Lung (tissue), 12 donors: ENCODE data around the gene AGFG2. TPM values are rescaled to one million over a fixed set of nuclear protein-coding genes. Genes with fewer than 3 reads are reported as not detected.

Source experiments
- ATAC-seq: fragments of 200-7000 bp; cut with Tn5 transposase; one replicate; pipeline ENCODE4 v1.9.1; 2020; ENCODE audit warnings: moderate number of reproducible peaks; ENCODE audit not compliant: insufficient read depth, low FRiP score
- DNase-seq, 3 donors: peaks; one replicate each; pipeline ENCODE4 v3.0.0-alpha.2; 2013 to 2017
- H3K27ac ChIP-seq, 2 donors: one replicate each; pipeline ENCODE4 v1.5.1; 2013; ENCODE audit warnings: mild to moderate bottlenecking in 2 of 2, moderate library complexity in 2 of 2, control low read depth in 1 of 2, inconsistent platforms in 1 of 2, low read depth in 1 of 2, low read length in 1 of 2
- H3K27me3 ChIP-seq, 3 donors: one replicate each; pipeline ENCODE4 v1.5.1; 2013; ENCODE audit warnings: low read length in 2 of 3; ENCODE audit not compliant: control insufficient read depth in 3 of 3, insufficient read depth in 3 of 3
- H3K36me3 ChIP-seq, 4 donors: one replicate each; pipeline ENCODE4 v1.5.1; 2013; ENCODE audit warnings: low read length in 4 of 4, mild to moderate bottlenecking in 1 of 4, moderate library complexity in 1 of 4; ENCODE audit not compliant: control insufficient read depth in 4 of 4, insufficient read depth in 4 of 4
- H3K4me1 ChIP-seq, 5 donors: one replicate each; pipeline ENCODE4 v1.5.1; 2013; ENCODE audit warnings: low read length in 5 of 5, mild to moderate bottlenecking in 2 of 5, moderate library complexity in 1 of 5; ENCODE audit not compliant: control insufficient read depth in 5 of 5, insufficient read depth in 5 of 5
- H3K4me3 ChIP-seq: one replicate; pipeline ENCODE4 v1.5.1; 2013; ENCODE audit warnings: mild to moderate bottlenecking, control low read depth, moderate library complexity
- H3K9ac ChIP-seq, 2 donors: one replicate each; pipeline ENCODE4 v1.5.1; 2013; ENCODE audit warnings: low read length in 2 of 2, control low read depth in 1 of 2; ENCODE audit not compliant: insufficient read depth in 1 of 2
- H3K9me3 ChIP-seq, 4 donors: one replicate each; pipeline ENCODE4 v1.5.1; 2013; ENCODE audit warnings: low read length in 3 of 4, mild to moderate bottlenecking in 1 of 4, moderate library complexity in 1 of 4; ENCODE audit not compliant: control insufficient read depth in 4 of 4, insufficient read depth in 3 of 4
- WGBS, 2 donors: extraction: QIAGEN DNeasy Blood & Tissue Kit; methylation state at CpG; one replicate each; pipeline ENCODE4 v1.1.7; 2013; 5-methylcytosine and 5-hydroxymethylcytosine counted together
- polyA plus RNA-seq, 2 donors: library from polyadenylated mRNA; stranded (reverse); fragments of 200-250 nt; gene quantifications; one replicate each; pipeline ENCODE4 v1.2.1, GENCODE V29; 2013
- total RNA-seq, 2 donors: library from RNA; depleted of rRNA in 1 of 2; stranded (reverse); fragments of >200 nt in 1 of 2; gene quantifications; one replicate each; pipeline ENCODE4 v1.2.1, GENCODE V29; 2014 to 2021
- TF ChIP-seq, protein P1 (sequence below): IDR thresholded peaks from 2 replicates; pipeline ENCODE4 v1.5.1; 2012; ENCODE audit warnings: mild to moderate bottlenecking; ENCODE audit errors: control extremely low read depth, extremely low read depth
- donor health status: control.
- donor health status: control.
- donor health status: Bipolar disorder and iron deficiency.
- donor health status: healthy.
- donor health status: DM: yes; HTN: yes; CAD: no.

The AGFG2 gene
- total and polyA plus RNA-seq, 4 donors = 15.9 to 36.0 (median 19.7) TPM

DNA sequence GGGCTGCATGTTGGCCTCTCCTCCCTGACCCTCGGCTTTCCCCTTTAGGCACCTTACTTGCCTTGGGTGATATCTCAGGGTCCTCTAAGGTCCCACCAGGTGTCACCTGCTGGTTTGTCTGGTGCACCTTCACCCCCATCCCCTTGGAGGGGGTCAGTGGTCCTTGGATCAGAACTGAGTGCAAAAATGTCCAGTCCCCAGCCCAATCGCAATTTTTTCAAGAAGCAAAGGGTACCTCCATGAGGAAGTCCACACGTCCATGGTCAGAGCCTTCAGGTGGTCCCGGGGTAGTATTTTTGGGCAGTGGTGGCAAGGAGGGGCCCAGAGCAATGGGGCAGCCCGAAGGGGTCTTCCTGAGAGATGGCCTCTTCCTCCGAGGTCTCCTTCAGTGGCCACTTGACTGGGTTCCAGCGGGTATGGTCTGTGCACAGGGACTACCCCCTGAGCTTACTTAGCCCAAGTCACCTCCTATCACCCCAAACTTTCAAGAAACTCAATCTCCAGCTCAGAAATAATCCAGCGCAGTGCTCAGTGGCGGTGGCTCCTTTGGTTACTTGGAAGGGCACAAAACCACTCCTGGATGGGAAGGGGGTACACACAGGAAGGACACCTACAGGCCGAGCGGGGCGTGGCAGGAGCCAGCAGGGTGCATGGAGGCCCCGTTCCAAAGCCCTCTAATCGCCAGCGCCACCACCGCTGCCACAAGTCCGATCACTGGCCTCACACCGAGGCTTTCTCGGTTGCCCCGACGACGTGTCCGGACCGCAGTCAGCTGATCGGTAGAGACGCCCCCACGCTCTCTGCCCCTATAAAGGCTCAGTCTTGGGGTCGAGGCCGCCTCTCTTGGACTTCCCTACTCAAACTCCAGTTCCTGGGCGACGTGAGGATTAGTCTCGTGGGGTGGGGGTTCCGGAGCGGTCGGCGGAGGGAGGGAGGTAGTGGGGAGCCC, 30.2 kb downstream of the AGFG2 start:
- Histone ChIP-seq H3K9ac (no peak overlapping the region), H3K9me3 (no peaks in the 10 kb centered on the region), H3K4me1 (peaks cover 0 to 19% (median 12%) of the 10 kb centered on the region in 5 donors), H3K27me3 (no peaks in the 10 kb centered on the region), H3K27ac (peak overlapping the region in 1 of 2 donors; percentile 51), H3K36me3 (peaks cover 0 to 21% (median 0%) of the 10 kb centered on the region in 4 donors), H3K4me3 (no peak overlapping the region)
- TF ChIP-seq, protein P1, sequence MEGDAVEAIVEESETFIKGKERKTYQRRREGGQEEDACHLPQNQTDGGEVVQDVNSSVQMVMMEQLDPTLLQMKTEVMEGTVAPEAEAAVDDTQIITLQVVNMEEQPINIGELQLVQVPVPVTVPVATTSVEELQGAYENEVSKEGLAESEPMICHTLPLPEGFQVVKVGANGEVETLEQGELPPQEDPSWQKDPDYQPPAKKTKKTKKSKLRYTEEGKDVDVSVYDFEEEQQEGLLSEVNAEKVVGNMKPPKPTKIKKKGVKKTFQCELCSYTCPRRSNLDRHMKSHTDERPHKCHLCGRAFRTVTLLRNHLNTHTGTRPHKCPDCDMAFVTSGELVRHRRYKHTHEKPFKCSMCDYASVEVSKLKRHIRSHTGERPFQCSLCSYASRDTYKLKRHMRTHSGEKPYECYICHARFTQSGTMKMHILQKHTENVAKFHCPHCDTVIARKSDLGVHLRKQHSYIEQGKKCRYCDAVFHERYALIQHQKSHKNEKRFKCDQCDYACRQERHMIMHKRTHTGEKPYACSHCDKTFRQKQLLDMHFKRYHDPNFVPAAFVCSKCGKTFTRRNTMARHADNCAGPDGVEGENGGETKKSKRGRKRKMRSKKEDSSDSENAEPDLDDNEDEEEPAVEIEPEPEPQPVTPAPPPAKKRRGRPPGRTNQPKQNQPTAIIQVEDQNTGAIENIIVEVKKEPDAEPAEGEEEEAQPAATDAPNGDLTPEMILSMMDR = peak; percentile 4
- 23 to 25% methylated on average over 36 of the region's 36 CpGs for WGBS, 2 donors
- peak; percentile 55 to 69 (median 61) for DNase-seq
- peak; percentile 8 for ATAC-seq

DNA sequence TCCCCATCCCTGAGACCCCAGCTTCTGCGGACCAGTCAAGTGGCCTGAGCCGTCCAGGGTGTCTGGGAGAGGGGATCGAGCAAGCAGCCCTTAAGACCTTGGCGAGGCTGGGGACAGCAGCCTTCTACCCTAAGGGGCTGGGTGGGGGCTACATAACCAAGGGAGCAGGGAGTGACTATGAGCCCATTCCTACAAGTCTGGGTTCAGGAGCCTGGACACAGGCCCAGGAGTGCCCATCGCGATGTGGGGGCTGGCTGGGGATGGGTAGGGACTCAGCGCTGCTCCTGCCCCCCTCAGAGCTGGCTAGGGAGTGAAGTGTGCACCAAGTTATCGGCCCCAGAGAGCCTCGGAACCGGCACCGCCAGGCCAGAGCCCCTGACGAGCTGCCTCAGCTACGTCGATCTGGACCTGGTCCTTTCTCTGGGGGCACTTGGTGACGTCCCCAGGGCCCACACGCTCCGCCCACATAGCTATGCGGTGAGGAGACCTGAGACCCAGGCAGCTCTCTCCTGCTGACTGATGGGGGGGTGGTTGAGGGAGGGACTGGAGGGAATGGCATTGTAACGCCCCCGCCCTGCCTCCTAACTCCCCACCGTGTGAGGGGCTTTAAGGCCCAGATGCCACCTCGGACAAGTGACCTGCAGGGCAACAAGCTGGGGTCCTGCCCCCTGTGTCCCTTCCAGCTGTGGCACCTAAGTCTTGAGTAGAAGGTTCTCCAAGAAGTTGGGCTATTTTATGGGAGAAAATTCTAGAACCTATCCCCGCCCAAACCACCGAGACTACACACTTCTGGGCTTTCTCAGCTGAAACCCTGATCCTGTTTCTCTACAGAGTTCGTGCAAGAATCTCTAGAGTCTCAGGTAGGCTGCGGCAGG, 32.2 kb downstream of the AGFG2 start:
- H3K27ac ChIP-seq = no peak overlapping the region
- H3K4me1 ChIP-seq = peaks cover 0 to 19% (median 12%) of the 10 kb centered on the region in 5 donors
- no peaks in the 10 kb centered on the region for H3K9me3 ChIP-seq
- 77 to 81% methylated on average over 26 of the region's 26 CpGs for WGBS, 2 donors
- DNase-seq (peak; percentile 45 to 66 (median 55)), ATAC-seq (no peak)
- no peak overlapping the region for H3K9ac ChIP-seq
- H3K27me3 ChIP-seq = no peaks in the 10 kb centered on the region
- peaks cover 0 to 41% (median 10%) of the 10 kb centered on the region in 4 donors for H3K36me3 ChIP-seq
- H3K4me3 ChIP-seq = no peak overlapping the region
- TF ChIP-seq, protein P1 = no peak

DNA sequence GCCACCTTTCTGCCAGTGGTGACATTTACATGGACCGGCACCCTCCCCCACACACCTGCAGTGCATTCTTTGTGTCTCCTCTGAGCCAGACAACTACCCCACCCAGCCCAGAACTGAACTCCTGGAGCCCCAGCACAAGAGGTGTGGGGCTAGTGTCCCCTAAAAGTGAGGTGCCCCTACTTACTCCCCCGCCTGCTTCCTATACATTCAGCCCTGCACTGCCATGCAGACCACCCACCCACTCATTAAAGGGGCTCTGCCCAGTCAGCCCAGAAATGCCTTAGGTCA, 32.8 kb downstream of the AGFG2 start:
- peaks cover 0 to 45% (median 13%) of the 10 kb centered on the region in 4 donors for H3K36me3 ChIP-seq
- TF ChIP-seq, protein P1 = no peak
- no peak overlapping the region for H3K4me3 ChIP-seq
- no peak overlapping the region for H3K9ac ChIP-seq
- ATAC-seq (no peak), DNase-seq (peak in 1 of 3 donors; percentile 32)
- 96 to 97% methylated on average over 2 of the region's 2 CpGs for WGBS, 2 donors
- H3K9me3 ChIP-seq = no peaks in the 10 kb centered on the region
- H3K4me1 ChIP-seq = peaks cover 0 to 19% (median 12%) of the 10 kb centered on the region in 5 donors
- no peaks in the 10 kb centered on the region for H3K27me3 ChIP-seq
- no peak overlapping the region for H3K27ac ChIP-seq
